Stimulated activated CD4-positive, alpha-beta T cell treated with anti-CD3 and anti-CD28 coated beads, Interleukin-2, amount 100 ng/mL, for 48 hours (primary cell): ENCODE results near the gene ADA.
A peak's percentile ranks its signal among the peaks of the same experiment; 100 is the strongest.
"Not testable (repeated sequence)": the region's sequence is repeated elsewhere in the genome, so short reads cannot be mapped to it uniquely, and the experiment has no call there.

ENCODE experiments used
- DNase-seq, 2 donors: peaks; one replicate each; pipeline ENCODE4 v3.0.0-alpha.2; 2020

Gene ADA

GRCh38 chr20:44651684-44652423, at the start of gene ADA:
Gene ADA, minus strand, starts transcription at chr20:44651699. Its CDS starts 92 bp downstream, at chr20:44651607.
- no peak for DNase-seq

GRCh38 chr20:44700306-44700705, 48.8 kb upstream of the ADA start:
- no peak for DNase-seq

- no peak for DNase-seq
Measured at GRCh38 chr20:44698351-44698750, 46.9 kb upstream of the ADA start.

- DNase-seq = not testable (repeated sequence)
Measured at GRCh38 chr20:44697041-44697440, 45.5 kb upstream of the ADA start.

- DNase-seq = no peak
Measured at GRCh38 chr20:44696315-44696714, 44.8 kb upstream of the ADA start.

- DNase-seq = no peak
Measured at GRCh38 chr20:44695674-44696300, 44.3 kb upstream of the ADA start.

- no peak for DNase-seq
Measured at GRCh38 chr20:44695295-44695673, 43.8 kb upstream of the ADA start.

- DNase-seq = no peak
Measured at GRCh38 chr20:44694159-44694558, 42.7 kb upstream of the ADA start.

- no peak for DNase-seq
Measured at GRCh38 chr20:44693627-44694026, 42.1 kb upstream of the ADA start.

GRCh38 chr20:44692932-44693480, 41.5 kb upstream of the ADA start:
- DNase-seq = no peak

- DNase-seq = no peak
Measured at GRCh38 chr20:44691424-44692423, 40.2 kb upstream of the ADA start.

- DNase-seq = no peak
Measured at GRCh38 chr20:44690781-44691423, 39.4 kb upstream of the ADA start.

- DNase-seq = no peak
Measured at GRCh38 chr20:44689809-44690208, 38.3 kb upstream of the ADA start.

GRCh38 chr20:44688053-44688625, 36.6 kb upstream of the ADA start:
- DNase-seq = no peak

GRCh38 chr20:44686934-44687333, 35.4 kb upstream of the ADA start:
- DNase-seq = no peak

GRCh38 chr20:44684047-44684967, 32.8 kb upstream of the ADA start:
- DNase-seq = no peak

GRCh38 chr20:44683263-44684046, 32.0 kb upstream of the ADA start:
- peak in 1 of 2 donors; percentile 52 for DNase-seq

GRCh38 chr20:44681796-44682566, 30.5 kb upstream of the ADA start:
- DNase-seq = no peak

GRCh38 chr20:44678990-44679611, 27.6 kb upstream of the ADA start:
- DNase-seq = no peak
